ENCODE results near the gene TMEM259.

DNA sequence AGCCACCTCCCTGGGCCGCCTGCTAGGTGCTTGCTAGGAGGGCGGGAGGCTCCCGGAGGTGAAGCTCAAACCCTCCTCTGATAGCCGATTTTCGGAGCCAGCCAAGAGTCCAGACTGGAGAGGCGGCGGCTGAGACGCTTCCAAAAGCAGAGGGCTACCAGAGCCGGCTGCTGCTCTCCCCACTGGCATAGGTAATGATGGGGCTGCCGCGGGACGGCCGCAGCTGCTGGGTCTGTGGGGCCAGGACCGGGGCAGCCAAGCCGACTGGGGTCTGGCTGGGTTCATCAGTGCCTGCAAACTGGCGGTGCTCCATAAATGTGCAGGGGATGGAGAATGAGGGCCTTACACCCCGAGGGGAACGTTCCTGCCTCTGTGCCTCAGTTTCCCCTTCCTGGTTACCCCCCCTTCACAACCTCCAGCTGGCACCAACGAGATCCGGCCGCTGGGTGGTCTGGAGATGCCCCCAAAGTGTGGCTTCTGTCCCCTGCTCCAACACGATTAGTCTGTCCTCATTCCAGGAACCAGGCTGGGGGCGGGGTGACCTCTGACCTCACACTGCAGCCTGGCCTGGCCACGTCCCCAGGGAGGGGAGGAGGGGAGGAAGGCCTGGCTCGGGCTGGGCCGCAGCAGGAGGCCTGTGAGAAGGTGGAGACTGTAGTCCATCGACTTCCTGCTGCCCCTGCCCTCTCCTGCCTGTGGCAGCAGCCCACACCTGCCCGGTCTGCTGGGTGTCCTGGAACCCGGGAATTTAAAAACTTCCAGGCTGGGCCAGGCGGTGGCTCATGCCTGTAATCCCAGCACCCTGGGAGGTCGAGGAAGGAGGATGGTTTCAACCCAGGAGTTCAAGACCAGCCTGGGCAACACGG is 40.6 kb downstream of the TMEM259 start:
- TF ChIP-seq, protein P1, sequence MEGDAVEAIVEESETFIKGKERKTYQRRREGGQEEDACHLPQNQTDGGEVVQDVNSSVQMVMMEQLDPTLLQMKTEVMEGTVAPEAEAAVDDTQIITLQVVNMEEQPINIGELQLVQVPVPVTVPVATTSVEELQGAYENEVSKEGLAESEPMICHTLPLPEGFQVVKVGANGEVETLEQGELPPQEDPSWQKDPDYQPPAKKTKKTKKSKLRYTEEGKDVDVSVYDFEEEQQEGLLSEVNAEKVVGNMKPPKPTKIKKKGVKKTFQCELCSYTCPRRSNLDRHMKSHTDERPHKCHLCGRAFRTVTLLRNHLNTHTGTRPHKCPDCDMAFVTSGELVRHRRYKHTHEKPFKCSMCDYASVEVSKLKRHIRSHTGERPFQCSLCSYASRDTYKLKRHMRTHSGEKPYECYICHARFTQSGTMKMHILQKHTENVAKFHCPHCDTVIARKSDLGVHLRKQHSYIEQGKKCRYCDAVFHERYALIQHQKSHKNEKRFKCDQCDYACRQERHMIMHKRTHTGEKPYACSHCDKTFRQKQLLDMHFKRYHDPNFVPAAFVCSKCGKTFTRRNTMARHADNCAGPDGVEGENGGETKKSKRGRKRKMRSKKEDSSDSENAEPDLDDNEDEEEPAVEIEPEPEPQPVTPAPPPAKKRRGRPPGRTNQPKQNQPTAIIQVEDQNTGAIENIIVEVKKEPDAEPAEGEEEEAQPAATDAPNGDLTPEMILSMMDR (IDR thresholded peaks at IDR 0.05) = no peak
- no peak for TF ChIP-seq POLR2A (IDR thresholded peaks at IDR 0.05)
